IPS DF 19.7 (cell line): Measurements from ENCODE around the gene SMAP2.
A peak's percentile ranks its signal among the peaks of the same experiment; 100 is the strongest.

Source experiments
- DNase-seq: peaks from one replicate; pipeline ENCODE4 v3.0.0-alpha.2; 2013; ENCODE audit warnings: low read depth, low spot score

SMAP2 gene

DNA sequence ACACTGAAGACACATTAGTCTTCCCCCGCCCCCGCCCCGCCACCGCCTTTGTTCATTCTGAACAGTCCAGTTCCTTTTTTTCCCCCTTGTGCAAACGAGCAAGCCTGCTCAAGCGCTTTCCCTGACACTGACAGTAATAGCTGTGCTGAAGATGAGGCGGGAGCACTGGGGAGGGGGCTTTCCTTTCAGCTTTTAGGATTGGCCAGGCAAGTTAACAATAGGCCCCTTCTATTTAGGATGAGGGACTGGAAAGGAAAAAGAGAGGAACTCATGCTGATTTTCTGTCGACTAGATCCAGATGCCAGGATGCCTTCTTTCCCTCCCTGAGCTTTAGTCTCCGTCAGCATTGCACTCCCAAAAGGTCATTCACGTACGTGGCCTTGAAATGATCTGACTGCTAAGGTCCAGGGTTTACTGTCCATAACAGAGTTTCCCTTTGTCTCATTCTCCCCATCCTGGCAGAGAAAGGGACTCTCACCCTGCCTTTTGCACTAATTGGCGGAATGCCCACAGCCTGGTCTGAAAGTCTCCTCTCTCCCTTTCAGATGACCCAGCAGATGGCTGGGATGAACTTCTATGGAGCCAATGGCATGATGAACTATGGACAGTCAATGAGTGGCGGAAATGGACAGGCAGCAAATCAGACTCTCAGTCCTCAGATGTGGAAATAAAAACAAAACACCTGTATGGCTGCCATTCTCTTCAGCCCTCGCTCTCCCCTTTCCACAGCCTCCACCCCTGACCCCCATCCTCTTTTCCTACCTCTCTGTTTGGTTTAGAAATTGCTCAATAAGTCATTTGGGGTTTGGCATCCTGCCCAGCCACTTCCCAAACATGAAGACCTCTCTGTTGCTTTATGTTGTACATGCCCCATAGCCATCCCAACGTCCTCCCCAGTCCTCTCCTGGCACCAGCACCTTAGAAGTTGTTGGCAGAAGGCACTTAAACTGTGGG, 48.2 kb downstream of the SMAP2 start:
- no peak for DNase-seq

GRCh38 chr1:40422630-40423263, 49.2 kb downstream of the SMAP2 start:
- no peak for DNase-seq

DNA sequence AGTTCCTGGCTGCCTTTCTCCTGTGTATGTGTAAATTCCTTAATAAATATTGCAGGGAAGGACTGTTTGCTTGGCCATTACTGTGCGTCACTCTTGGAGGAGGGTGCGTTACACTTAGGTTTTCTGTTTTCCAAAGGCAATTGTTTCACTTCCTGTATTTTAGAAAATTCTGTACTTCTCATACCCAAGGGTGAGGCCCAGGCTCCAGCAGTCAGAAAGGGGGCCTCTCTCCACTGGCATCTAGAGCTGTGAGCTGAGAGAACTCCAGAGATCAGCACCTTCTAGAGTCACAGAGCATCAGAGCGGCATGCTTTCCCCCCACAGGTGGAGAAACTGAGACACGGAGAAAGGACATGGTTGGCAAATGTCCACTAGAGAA, 49.7 kb downstream of the SMAP2 start:
- no peak for DNase-seq

- DNase-seq = no peak
Observed at GRCh38 chr1:40423951-40424618, 50.6 kb downstream of the SMAP2 start.

DNA sequence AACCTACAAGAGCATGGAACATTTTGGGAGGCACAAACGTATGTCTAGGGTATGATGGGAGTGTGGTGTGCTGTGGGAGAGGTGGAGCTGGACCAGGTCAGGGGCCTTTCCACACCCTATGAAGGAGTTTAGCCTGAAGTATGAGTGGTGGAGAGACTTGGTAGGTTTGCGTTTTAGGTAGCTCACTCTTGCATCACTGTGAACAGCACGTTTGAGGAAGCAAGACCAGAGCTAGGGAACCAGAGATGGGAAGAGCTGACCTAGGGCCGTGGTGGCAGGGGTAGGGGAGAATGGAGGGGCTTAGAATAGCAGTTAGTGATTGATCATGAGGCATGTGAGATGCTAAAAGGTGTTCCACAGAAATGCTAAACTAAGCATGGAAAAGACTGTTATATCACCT, 51.7 kb downstream of the SMAP2 start:
- DNase-seq = no peak

GRCh38 chr1:40431385-40431784, 57.9 kb downstream of the SMAP2 start:
- no peak for DNase-seq

GRCh38 chr1:40432644-40433390, 59.3 kb downstream of the SMAP2 start:
- DNase-seq = no peak

- DNase-seq = no peak
Observed at GRCh38 chr1:40435471-40435870, 61.9 kb downstream of the SMAP2 start.

GRCh38 chr1:40435876-40436275, 62.3 kb downstream of the SMAP2 start:
- no peak for DNase-seq

DNA sequence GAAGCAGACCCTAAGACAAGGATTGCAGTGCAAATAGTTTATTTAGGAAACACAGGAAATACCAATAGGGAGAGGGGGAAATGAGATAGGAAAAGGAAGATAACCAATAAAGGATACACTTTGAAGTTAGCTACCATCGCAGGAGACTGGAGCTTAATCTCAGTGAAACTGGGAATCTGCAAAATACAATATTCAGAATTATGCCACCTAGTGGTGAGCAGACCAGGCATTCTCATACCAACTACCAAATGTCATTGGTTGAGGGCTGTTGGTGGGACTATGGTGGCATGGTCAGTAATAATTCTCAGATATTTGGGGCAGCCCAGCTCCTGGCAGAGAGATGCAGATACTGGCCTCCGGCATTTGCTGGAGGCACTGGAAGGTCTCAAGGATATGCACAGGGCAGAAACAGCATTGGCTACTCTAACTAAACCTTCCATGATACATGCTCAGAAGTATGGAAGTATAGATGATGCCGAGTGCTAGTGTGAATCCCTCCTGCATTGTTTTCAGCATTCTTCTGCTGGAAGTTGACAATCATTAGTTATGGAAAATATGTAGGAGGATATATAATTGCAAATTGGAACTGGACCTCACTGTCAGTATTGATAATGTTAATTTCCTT, 65.0 kb downstream of the SMAP2 start:
- no peak for DNase-seq

- DNase-seq = no peak
Observed at GRCh38 chr1:40439247-40439646, 65.7 kb downstream of the SMAP2 start.

DNA sequence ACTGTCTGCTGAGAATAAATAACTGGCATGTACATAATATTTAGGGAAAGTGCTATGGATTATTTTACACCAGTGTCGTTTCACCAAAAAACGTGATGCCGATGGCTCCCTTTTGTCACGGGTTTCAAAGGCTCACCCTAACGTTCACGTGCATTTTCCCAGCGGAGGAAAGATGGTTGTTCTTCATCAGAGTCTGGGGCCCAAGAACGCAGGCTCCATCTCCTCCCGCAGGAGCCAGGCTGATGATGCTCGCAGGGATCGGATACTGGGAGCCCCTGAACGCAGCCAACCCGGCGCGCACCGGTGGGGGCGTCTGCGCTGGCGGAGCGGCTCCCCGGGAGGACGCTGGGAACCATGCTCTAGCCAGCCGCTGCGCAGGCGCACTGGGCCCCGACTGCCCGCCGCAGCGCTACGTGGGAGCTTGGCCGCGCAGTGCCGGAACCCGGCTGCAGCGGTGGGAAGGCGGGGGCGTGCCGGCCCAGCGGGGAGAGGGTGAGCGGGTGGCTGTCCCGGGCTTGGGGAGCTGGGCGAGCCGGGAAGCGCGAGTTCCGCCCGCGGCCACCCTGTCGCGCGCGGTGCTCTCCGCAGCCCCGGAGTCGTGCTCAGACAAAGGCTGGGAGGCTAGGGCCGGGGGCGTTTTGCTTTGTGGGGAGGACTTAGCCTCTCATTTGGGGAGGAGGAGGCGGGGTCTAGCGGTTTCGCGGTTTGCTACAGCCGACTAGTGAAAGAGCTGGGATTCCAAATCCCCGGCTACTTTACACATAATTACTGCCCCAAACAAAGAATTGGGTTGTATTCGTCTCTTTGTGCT, 76.4 kb downstream of the SMAP2 start, which contains the start of gene ZFP69B:
Gene ZFP69B, plus strand, starts transcription at position 793 of the 811 bp plus-strand sequence. CDS start 486 bp downstream, outside the sequence.
- peak; percentile 60 for DNase-seq

DNA sequence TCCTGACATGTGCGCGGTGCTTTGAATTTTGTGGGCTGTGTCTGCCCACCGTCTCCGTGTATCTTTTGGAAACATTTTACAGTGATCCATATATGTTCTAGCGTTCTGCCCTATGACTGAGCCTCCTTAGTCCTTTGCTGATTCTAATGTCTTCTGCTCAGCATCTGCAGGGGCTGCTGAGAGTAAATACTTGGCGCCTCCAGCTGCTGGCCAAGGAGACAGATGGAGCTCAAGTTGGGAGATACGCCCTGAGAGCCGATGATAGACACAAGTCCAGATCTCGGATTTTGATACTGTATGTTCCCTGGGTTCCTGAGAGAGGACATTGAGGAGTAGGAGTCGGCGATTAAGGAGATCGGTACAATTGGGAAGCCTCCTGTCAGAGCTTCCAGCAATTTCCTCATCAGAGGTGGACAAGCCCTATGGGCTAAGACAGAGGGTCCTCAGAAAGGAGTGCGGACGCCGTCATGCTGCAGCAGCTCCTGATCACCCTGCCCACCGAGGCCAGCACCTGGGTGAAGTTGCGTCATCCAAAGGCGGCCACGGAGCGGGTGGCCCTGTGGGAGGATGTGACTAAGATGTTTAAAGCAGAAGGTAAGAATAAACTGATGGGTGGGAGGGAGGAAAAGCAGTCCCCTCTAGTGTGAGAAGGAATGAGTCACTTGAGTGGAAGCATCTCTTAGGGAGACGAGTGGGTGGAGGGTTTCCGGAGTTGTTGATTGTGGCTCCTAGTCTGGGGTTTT, 77.1 kb downstream of the SMAP2 start:
- DNase-seq = no peak

DNA sequence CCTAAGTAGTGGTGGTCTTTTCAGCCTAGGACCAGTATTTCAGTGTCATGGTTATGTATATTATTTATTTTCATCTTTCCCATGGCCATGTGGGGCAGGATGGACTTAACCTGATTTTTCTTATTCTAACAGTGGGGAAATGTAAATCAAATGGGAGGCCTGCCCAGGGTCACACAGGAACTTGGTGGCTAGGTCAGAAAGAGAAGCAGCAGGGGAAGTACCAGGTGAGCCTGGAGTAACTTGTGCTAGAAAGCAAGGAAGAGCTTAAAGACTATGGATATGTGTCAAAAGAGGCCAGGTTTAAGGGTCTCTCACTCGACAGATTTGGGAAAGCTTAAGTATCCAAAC, 77.7 kb downstream of the SMAP2 start:
- DNase-seq = no peak

DNA sequence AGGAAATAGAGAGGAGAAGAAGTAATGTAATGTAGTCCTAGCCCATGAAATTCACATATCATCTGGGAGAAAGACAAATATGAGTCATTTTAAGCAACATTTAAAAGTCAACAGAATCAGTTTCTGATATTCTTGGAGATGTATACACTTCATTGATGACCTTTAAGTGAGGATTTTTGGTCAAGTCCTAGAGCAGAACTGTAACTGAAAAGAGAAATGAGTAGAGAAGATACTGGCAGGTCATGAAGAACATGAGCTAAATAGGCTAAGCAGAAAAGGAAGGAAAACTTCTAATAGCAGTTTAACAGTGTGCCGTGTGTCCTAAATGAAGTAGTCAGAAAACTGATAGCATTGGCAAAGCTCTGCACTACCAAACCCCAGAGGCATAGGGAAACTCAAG, 81.3 kb downstream of the SMAP2 start:
- no peak for DNase-seq

DNA sequence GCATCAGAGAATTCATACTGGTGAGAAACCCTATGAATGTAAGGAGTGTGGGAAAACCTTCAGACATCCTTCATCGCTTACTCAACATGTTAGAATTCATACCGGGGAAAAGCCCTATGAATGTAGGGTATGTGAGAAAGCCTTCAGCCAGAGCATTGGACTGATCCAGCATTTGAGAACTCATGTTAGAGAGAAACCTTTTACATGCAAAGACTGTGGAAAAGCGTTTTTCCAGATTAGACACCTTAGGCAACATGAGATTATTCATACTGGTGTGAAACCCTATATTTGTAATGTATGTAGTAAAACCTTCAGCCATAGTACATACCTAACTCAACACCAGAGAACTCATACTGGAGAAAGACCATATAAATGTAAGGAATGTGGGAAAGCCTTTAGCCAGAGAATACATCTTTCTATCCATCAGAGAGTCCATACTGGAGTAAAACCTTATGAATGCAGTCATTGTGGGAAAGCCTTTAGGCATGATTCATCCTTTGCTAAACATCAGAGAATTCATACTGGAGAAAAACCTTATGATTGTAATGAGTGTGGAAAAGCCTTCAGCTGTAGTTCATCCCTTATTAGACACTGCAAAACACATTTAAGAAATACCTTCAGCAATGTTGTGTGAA, 89.5 kb downstream of the SMAP2 start:
- no peak for DNase-seq

GRCh38 chr1:40469327-40469726, 95.8 kb downstream of the SMAP2 start:
- no peak for DNase-seq
